HEK293 (cell line): Measurements from ENCODE around the gene TNS3.

Source experiments
- CTCF ChIA-PET: fragments of 350-600 bp; formaldehyde crosslinking; extraction: SDS; loops from one replicate; lab custom pipeline; 2021; ENCODE audit warnings: antibody characterized with exemption; lab: Yijun Ruan, JAX
- POLR2A ChIA-PET: fragments of 300-600 bp; formaldehyde crosslinking; extraction: SDS; loops from one replicate; lab custom pipeline; 2020; ENCODE audit warnings: antibody characterized with exemption, inconsistent platforms; lab: Yijun Ruan, JAX
- H3K27ac ChIP-seq: fragments of 200-500 bp; sonication (Bioruptor generic); 2 replicates; pipeline ENCODE4 v1.5.1; 2014; ENCODE audit warnings: low read depth, low read length, control low read depth, inconsistent platforms; ENCODE audit errors: extremely low read depth
- H3K36me3 ChIP-seq, 2 experiments: fragments of 200-500 bp in 1 of 2; sonication (Bioruptor generic) in 1 of 2; 1 replicate in 1 of 2; 2 replicates in 1 of 2; pipeline ENCODE4 v1.5.1; 2014 to 2017; ENCODE audit warnings: inconsistent platforms in 2 of 2, low read length in 2 of 2; ENCODE audit not compliant: control insufficient read depth in 2 of 2, insufficient read depth in 1 of 2
- H3K4me1 ChIP-seq: fragments of 200-500 bp; sonication (Bioruptor generic); 2 replicates; pipeline ENCODE4 v1.5.1; 2014; ENCODE audit warnings: mild to moderate bottlenecking, low read length, inconsistent platforms; ENCODE audit not compliant: control insufficient read depth, insufficient read depth
- H3K4me3 ChIP-seq: 2 replicates; pipeline ENCODE4 v1.5.1; 2011; ENCODE audit warnings: low read depth, mild to moderate bottlenecking, control low read depth, low read length, moderate library complexity
- H3K9me3 ChIP-seq: fragments of 200-500 bp; sonication (Bioruptor generic); 2 replicates; pipeline ENCODE4 v1.5.1; 2014; ENCODE audit warnings: low read depth, low read length, inconsistent platforms; ENCODE audit not compliant: control insufficient read depth, insufficient read depth
- FEZF1 ChIP-seq: fragments of 450-650 bp; formaldehyde crosslinking; IDR thresholded peaks from 2 replicates; pipeline ENCODE4 v1.5.1; 2016; ENCODE audit warnings: missing biosample characterization, missing genetic modification characterization
- MYNN ChIP-seq: fragments of 450-650 bp; formaldehyde crosslinking; IDR thresholded peaks from 2 replicates; pipeline ENCODE4 v1.5.1; 2016; ENCODE audit warnings: missing biosample characterization, missing genetic modification characterization, borderline replicate concordance
- OSR2 ChIP-seq: fragments of 450-650 bp; formaldehyde crosslinking; IDR thresholded peaks from 2 replicates; pipeline ENCODE4 v1.5.1; 2016; ENCODE audit warnings: missing biosample characterization, missing genetic modification characterization
- SETDB1 ChIP-seq: IDR thresholded peaks from one replicate; pipeline ENCODE4 v1.6.1; 2017; ENCODE audit warnings: mild to moderate bottlenecking, low read length, moderate library complexity, mixed read lengths; ENCODE audit not compliant: insufficient read length
- SP2 ChIP-seq: fragments of 450-650 bp; formaldehyde crosslinking; IDR thresholded peaks from 2 replicates; pipeline ENCODE4 v1.5.1; 2016; ENCODE audit warnings: missing biosample characterization, missing genetic modification characterization
- ZEB2 ChIP-seq: fragments of 450-650 bp; formaldehyde crosslinking; IDR thresholded peaks from 2 replicates; pipeline ENCODE4 v1.5.1; 2016; ENCODE audit warnings: missing biosample characterization, missing genetic modification characterization
- ZFHX2 ChIP-seq: fragments of 450-650 bp; formaldehyde crosslinking; conservative IDR thresholded peaks from 2 replicates; pipeline ENCODE4 v1.5.1; 2016; ENCODE audit warnings: missing biosample characterization, missing genetic modification characterization
- ZFP41 ChIP-seq: fragments of 450-650 bp; formaldehyde crosslinking; IDR thresholded peaks from 2 replicates; pipeline ENCODE4 v1.5.1; 2016; ENCODE audit warnings: missing biosample characterization, missing genetic modification characterization, borderline replicate concordance
- ZFP69B ChIP-seq: fragments of 450-650 bp; formaldehyde crosslinking; IDR thresholded peaks from 2 replicates; pipeline ENCODE4 v1.5.1; 2016; ENCODE audit warnings: missing biosample characterization, missing genetic modification characterization
- ZNF146 ChIP-seq: fragments of 450-650 bp; formaldehyde crosslinking; IDR thresholded peaks from 2 replicates; pipeline ENCODE4 v1.5.1; 2016; ENCODE audit warnings: missing biosample characterization, missing genetic modification characterization
- ZNF223 ChIP-seq: fragments of 450-650 bp; formaldehyde crosslinking; IDR thresholded peaks from 2 replicates; pipeline ENCODE4 v1.5.1; 2016; ENCODE audit warnings: missing biosample characterization, missing genetic modification characterization
- ZNF354C ChIP-seq: fragments of 450-650 bp; formaldehyde crosslinking; IDR thresholded peaks from 2 replicates; pipeline ENCODE4 v1.5.1; 2016; ENCODE audit warnings: missing biosample characterization, missing genetic modification characterization, low read depth, borderline replicate concordance
- ZNF629 ChIP-seq: fragments of 450-650 bp; formaldehyde crosslinking; IDR thresholded peaks from 2 replicates; pipeline ENCODE4 v1.5.1; 2017; ENCODE audit warnings: missing biosample characterization, missing genetic modification characterization
- TF ChIP-seq, protein P1 (sequence below): sonication (generic); formaldehyde crosslinking; IDR thresholded peaks from 2 replicates; pipeline ENCODE4 v1.8.1; 2022; ENCODE audit warnings: mild to moderate bottlenecking, moderate library complexity, missing genetic modification reagents
- TF ChIP-seq, protein P2 (sequence below): fragments of 450-650 bp; formaldehyde crosslinking; IDR thresholded peaks from 2 replicates; pipeline ENCODE4 v1.5.1; 2016; ENCODE audit warnings: missing biosample characterization, missing genetic modification characterization
- TF ChIP-seq, protein P3 (sequence below): fragments of 450-650 bp; formaldehyde crosslinking; IDR thresholded peaks from 2 replicates; pipeline ENCODE4 v1.5.1; 2016; ENCODE audit warnings: missing biosample characterization, missing genetic modification characterization
- TF ChIP-seq, protein P4 (sequence below): fragments of 450-650 bp; formaldehyde crosslinking; IDR thresholded peaks from 2 replicates; pipeline ENCODE4 v1.5.1; 2017; ENCODE audit warnings: missing biosample characterization, missing genetic modification characterization
- TF ChIP-seq, protein P5 (sequence below): fragments of 450-650 bp; formaldehyde crosslinking; IDR thresholded peaks from 2 replicates; pipeline ENCODE4 v1.5.1; 2017; ENCODE audit warnings: missing biosample characterization, missing genetic modification characterization
- TF ChIP-seq, protein P6 (sequence below): fragments of 450-650 bp; formaldehyde crosslinking; optimal IDR thresholded peaks from 2 replicates; pipeline ENCODE3; 2016; ENCODE audit warnings: missing biosample characterization, mild to moderate bottlenecking, missing genetic modification characterization

The TNS3 gene

DNA sequence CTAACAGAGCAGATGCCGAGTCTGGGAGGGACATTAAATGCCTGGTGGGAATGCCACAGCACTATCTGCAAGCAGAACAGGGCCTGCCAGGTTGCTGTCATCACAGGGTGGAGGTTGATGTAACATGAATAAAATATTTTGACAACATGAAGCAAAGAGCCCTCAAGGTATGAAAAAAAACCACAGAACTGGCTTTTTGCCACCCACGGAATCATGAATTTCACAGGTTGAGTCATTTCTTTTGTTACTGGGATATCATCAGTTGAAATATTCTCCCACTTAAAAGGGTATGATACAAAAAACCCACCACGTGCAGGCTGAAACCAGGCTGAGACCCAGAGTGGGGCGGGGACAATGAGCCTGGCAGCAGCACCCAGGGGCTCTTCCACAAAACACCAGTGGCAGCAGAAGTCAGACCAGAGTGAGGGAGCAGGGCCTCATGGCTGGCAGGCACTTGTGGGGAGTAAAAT lies 220.1 kb downstream of the TNS3 start (continued):
- TF ChIP-seq, protein P1, sequence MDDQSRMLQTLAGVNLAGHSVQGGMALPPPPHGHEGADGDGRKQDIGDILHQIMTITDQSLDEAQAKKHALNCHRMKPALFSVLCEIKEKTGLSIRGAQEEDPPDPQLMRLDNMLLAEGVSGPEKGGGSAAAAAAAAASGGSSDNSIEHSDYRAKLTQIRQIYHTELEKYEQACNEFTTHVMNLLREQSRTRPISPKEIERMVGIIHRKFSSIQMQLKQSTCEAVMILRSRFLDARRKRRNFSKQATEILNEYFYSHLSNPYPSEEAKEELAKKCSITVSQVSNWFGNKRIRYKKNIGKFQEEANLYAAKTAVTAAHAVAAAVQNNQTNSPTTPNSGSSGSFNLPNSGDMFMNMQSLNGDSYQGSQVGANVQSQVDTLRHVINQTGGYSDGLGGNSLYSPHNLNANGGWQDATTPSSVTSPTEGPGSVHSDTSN (CRISPR knock-in tag), result no peak
- TF ChIP-seq ZFP69B (tag by site-specific recombination) (no peak), FEZF1 (tag by site-specific recombination) (peak; percentile 55), ZFHX2 (tag by site-specific recombination) (peak; percentile 53), ZNF629 (peak; percentile 58), ZNF146 (no peak), OSR2 (tag by site-specific recombination) (peak; percentile 25; the same call in 1 of the 2 replicates), SP2 (tag by site-specific recombination) (no peak)
- TF ChIP-seq, protein P2, sequence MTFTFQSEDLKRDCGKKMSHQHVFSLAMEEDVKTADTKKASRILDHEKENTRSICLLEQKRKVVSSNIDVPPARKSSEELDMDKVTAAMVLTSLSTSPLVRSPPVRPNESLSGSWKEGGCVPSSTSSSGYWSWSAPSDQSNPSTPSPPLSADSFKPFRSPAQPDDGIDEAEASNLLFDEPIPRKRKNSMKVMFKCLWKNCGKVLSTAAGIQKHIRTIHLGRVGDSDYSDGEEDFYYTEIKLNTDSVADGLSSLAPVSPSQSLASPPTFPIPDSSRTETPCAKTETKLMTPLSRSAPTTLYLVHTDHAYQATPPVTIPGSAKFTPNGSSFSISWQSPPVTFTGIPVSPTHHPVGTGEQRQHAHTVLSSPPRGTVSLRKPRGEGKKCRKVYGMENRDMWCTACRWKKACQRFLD (tag by site-specific recombination), result no peak
- TF ChIP-seq, protein P3, sequence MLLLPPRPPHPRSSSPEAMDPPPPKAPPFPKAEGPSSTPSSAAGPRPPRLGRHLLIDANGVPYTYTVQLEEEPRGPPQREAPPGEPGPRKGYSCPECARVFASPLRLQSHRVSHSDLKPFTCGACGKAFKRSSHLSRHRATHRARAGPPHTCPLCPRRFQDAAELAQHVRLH (tag by site-specific recombination), result no peak
- TF ChIP-seq, protein P4, sequence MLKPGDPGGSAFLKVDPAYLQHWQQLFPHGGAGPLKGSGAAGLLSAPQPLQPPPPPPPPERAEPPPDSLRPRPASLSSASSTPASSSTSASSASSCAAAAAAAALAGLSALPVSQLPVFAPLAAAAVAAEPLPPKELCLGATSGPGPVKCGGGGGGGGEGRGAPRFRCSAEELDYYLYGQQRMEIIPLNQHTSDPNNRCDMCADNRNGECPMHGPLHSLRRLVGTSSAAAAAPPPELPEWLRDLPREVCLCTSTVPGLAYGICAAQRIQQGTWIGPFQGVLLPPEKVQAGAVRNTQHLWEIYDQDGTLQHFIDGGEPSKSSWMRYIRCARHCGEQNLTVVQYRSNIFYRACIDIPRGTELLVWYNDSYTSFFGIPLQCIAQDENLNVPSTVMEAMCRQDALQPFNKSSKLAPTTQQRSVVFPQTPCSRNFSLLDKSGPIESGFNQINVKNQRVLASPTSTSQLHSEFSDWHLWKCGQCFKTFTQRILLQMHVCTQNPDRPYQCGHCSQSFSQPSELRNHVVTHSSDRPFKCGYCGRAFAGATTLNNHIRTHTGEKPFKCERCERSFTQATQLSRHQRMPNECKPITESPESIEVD (tag by site-specific recombination), result peak; percentile 78
- TF ChIP-seq, protein P5, sequence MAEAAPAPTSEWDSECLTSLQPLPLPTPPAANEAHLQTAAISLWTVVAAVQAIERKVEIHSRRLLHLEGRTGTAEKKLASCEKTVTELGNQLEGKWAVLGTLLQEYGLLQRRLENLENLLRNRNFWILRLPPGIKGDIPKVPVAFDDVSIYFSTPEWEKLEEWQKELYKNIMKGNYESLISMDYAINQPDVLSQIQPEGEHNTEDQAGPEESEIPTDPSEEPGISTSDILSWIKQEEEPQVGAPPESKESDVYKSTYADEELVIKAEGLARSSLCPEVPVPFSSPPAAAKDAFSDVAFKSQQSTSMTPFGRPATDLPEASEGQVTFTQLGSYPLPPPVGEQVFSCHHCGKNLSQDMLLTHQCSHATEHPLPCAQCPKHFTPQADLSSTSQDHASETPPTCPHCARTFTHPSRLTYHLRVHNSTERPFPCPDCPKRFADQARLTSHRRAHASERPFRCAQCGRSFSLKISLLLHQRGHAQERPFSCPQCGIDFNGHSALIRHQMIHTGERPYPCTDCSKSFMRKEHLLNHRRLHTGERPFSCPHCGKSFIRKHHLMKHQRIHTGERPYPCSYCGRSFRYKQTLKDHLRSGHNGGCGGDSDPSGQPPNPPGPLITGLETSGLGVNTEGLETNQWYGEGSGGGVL (tag by site-specific recombination), result 0 out of 2 replicates have a peak, but pooled peaks have one; percentile 23

DNA sequence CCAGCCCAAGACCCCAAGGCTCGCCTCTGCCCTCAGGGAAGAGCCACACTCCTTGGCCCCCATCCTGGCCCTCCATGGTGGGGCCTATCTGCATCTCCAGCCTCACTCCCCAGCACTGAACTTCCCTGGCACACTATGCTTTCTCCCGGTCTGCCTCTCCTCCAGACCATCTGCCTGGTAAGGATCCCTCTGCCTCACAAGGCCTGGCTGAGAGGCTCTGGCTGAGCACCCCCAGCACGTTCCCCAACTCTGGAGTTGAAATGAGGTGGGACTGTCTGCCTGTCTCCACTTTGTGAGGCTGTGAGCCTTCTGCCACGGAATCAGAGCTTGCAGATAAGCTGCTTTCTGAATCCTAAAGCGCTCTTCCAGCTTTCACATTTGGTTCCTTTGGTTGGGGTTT lies 220.7 kb downstream of the TNS3 start:
- no peak overlapping the region for H3K4me3 ChIP-seq
- TF ChIP-seq ZNF223 (tag by site-specific recombination), result no peak
- TF ChIP-seq, protein P4 (tag by site-specific recombination), result no peak
- TF ChIP-seq, protein P6, sequence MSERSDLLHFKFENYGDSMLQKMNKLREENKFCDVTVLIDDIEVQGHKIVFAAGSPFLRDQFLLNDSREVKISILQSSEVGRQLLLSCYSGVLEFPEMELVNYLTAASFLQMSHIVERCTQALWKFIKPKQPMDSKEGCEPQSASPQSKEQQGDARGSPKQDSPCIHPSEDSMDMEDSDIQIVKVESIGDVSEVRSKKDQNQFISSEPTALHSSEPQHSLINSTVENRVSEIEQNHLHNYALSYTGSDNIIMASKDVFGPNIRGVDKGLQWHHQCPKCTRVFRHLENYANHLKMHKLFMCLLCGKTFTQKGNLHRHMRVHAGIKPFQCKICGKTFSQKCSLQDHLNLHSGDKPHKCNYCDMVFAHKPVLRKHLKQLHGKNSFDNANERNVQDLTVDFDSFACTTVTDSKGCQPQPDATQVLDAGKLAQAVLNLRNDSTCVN (tag by site-specific recombination), result no peak
- TF ChIP-seq ZEB2, result no peak
- TF ChIP-seq ZNF354C (tag by site-specific recombination), result no peak
- no peak for TF ChIP-seq SETDB1
- no peak for TF ChIP-seq ZFP41 (tag by site-specific recombination)
- no peak for TF ChIP-seq MYNN (tag by site-specific recombination)
- TF ChIP-seq, all 188 proteins: peak for 0
- Histone ChIP-seq H3K27ac (peak overlapping the region; percentile 16; the same call in 1 of the 2 replicates), H3K36me3 (no peaks in the 10 kb centered on the region), H3K9me3 (no peaks in the 10 kb centered on the region), H3K4me1 (peaks cover 10% of the 10 kb centered on the region)
- POLR2A ChIA-PET, result no interaction called here
- CTCF ChIA-PET, result interaction anchor here (0.7 to 1.8 kb wide), 2 partner anchors 75 to 95 kb away, joined by 3 to 6 read pairs; no protein-coding TSS in a partner anchor
